ENCODE data around the gene ZNF768.

ZNF768 gene

GRCh38 chr16:30567991-30568638 lies 41.7 kb upstream of the ZNF768 start:
- no peak overlapping the region for H3K4me3 ChIP-seq (ENCODE audit: low read length)
- no peak for TF ChIP-seq CTCF (IDR thresholded peaks at IDR 0.05; ENCODE audit: insufficient read depth, low read depth, low read length, missing control alignments)
- peak; percentile 96 for DNase-seq (ENCODE audit: low read depth)

- DNase-seq (ENCODE audit: low read depth): peak; percentile 92
- H3K4me3 ChIP-seq (ENCODE audit: low read length): no peak overlapping the region
- no peak for TF ChIP-seq CTCF (IDR thresholded peaks at IDR 0.05; ENCODE audit: insufficient read depth, low read depth, low read length, missing control alignments)
Measured at GRCh38 chr16:30567160-30567990, 41.0 kb upstream of the ZNF768 start.

GRCh38 chr16:30566531-30566930 lies 40.2 kb upstream of the ZNF768 start:
- no peak for TF ChIP-seq CTCF (IDR thresholded peaks at IDR 0.05; ENCODE audit: insufficient read depth, low read depth, low read length, missing control alignments)
- no peak overlapping the region for H3K4me3 ChIP-seq (ENCODE audit: low read length)
- no peak for DNase-seq (ENCODE audit: low read depth)

- H3K4me3 ChIP-seq (ENCODE audit: low read length): no peak overlapping the region
- no peak for TF ChIP-seq CTCF (IDR thresholded peaks at IDR 0.05; ENCODE audit: insufficient read depth, low read depth, low read length, missing control alignments)
- no peak for DNase-seq (ENCODE audit: low read depth)
Measured at GRCh38 chr16:30565984-30566383, 39.6 kb upstream of the ZNF768 start.

- no peak for TF ChIP-seq CTCF (IDR thresholded peaks at IDR 0.05; ENCODE audit: insufficient read depth, low read depth, low read length, missing control alignments)
- no peak overlapping the region for H3K4me3 ChIP-seq (ENCODE audit: low read length)
- no peak for DNase-seq (ENCODE audit: low read depth)
Measured at GRCh38 chr16:30565526-30565925, 39.2 kb upstream of the ZNF768 start.

- DNase-seq (ENCODE audit: low read depth): no peak
- TF ChIP-seq CTCF (IDR thresholded peaks at IDR 0.05; ENCODE audit: insufficient read depth, low read depth, low read length, missing control alignments): no peak
- H3K4me3 ChIP-seq (ENCODE audit: low read length): no peak overlapping the region
Measured at GRCh38 chr16:30562021-30562420, 35.7 kb upstream of the ZNF768 start.

Measured in epithelial cell of esophagus (primary cell).